ENCODE measurements around the gene BTBD1.

Gene BTBD1

DNA sequence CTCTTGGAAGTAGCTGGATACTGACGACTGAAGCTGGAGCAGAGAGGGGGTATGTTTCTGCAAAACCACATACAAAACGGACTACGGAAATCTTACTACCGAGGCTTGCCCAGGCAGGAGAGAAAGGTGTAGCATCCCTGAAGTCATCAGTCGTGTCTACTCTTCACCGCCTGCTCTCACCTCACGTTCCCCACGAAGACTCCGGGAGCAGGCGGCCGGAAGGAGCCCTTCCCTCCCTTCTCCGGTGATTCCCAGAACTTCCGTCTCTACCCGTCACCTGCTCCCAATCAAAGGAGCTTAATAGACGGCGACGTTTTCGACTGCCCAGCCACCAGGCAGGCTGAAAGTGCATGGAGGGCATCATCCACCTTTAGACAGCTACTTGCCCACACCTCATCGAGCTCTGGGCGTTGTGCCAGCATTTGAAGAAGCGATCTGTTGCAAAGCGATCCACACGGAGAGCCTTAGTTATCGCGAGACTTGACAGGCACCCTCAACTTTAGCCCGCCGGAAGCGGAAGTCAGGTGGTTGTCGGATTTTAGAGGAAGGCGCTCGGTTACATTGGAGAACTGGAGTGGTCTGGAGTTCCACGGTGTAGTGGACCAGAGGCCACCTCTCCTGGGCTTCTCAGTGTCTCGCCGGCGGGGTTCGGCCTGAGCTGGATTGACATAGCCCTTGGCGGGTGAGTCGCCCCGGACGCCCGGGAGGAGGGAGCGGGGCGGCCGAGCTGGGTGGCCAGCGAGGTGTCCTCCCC is 81.2 kb downstream of the BTBD1 start, which contains the start of gene RAMAC:
RAMAC (plus strand) TSS at position 523 of the 754 bp plus-strand sequence. CDS start 2,809 bp downstream, outside the sequence.
- DNase-seq (ENCODE audit: low read depth, low spot score): peak; percentile 96
- in situ Hi-C loops (cut with HindIII; ENCODE audit: low sequenced_read_pairs): no loop called here
- H3K4me3 ChIP-seq (ENCODE audit: low read depth, low read length): peak within 1 kb of the TSS; percentile 69
- TF ChIP-seq, protein P1, sequence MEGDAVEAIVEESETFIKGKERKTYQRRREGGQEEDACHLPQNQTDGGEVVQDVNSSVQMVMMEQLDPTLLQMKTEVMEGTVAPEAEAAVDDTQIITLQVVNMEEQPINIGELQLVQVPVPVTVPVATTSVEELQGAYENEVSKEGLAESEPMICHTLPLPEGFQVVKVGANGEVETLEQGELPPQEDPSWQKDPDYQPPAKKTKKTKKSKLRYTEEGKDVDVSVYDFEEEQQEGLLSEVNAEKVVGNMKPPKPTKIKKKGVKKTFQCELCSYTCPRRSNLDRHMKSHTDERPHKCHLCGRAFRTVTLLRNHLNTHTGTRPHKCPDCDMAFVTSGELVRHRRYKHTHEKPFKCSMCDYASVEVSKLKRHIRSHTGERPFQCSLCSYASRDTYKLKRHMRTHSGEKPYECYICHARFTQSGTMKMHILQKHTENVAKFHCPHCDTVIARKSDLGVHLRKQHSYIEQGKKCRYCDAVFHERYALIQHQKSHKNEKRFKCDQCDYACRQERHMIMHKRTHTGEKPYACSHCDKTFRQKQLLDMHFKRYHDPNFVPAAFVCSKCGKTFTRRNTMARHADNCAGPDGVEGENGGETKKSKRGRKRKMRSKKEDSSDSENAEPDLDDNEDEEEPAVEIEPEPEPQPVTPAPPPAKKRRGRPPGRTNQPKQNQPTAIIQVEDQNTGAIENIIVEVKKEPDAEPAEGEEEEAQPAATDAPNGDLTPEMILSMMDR (IDR thresholded peaks at IDR 0.05; ENCODE audit: low read depth, low read length): no peak

GRCh38 chr15:82980981-82981380 is 86.1 kb downstream of the BTBD1 start:
- in situ Hi-C loops (cut with HindIII; ENCODE audit: low sequenced_read_pairs): no loop called here
- TF ChIP-seq, protein P1 (IDR thresholded peaks at IDR 0.05; ENCODE audit: low read depth, low read length): no peak
- no peak for DNase-seq (ENCODE audit: low read depth, low spot score)
- no peak overlapping the region for H3K4me3 ChIP-seq (ENCODE audit: low read depth, low read length)

DNA sequence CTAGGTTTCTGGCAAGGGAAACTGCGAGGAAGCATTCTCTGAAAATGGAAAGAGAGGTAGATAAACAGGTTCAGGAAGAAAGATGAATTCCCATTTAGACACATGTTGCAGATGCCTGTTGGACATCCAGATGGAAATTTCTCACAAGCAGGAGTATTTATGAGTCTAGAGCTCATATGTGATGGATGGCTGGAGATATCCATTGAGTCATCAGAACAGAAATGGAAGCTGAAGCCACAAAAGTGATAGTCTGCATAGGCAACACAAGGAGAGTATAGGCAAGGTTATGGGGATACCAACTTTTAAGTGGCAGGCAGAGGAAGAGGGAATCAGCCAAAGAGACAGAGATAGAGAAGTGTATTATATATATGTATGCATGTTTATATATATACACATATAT is 87.3 kb downstream of the BTBD1 start:
- TF ChIP-seq, protein P1 (IDR thresholded peaks at IDR 0.05; ENCODE audit: low read depth, low read length): no peak
- H3K4me3 ChIP-seq (ENCODE audit: low read depth, low read length): no peak overlapping the region
- in situ Hi-C loops (cut with HindIII; ENCODE audit: low sequenced_read_pairs): no loop called here
- DNase-seq (ENCODE audit: low read depth, low spot score): no peak

GRCh38 chr15:82978438-82978837 is 88.6 kb downstream of the BTBD1 start:
- H3K4me3 ChIP-seq (ENCODE audit: low read depth, low read length): no peak overlapping the region
- in situ Hi-C loops (cut with HindIII; ENCODE audit: low sequenced_read_pairs): no loop called here
- TF ChIP-seq, protein P1 (IDR thresholded peaks at IDR 0.05; ENCODE audit: low read depth, low read length): no peak
- no peak for DNase-seq (ENCODE audit: low read depth, low spot score)

DNA sequence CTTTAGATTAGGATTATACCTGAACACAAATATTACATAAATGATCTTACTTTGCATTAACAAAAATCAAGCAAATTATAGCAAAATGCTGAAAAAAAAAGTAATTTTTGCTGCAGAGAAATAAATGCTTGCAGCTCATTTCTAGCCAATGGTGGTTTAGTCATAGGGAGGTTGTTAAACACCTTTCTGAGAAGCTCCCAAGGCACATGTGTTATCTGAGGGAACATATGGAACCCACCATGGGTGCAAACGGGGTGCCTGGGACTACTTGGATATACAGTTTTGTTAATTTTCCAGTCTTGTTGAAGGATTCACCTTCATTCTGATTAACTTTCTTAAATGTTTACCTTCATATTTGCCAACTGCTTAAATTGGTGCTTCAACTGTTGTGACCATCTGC is 90.0 kb downstream of the BTBD1 start:
- in situ Hi-C loops (cut with HindIII; ENCODE audit: low sequenced_read_pairs): no loop called here
- DNase-seq (ENCODE audit: low read depth, low spot score): no peak
- TF ChIP-seq, protein P1 (IDR thresholded peaks at IDR 0.05; ENCODE audit: low read depth, low read length): no peak
- H3K4me3 ChIP-seq (ENCODE audit: low read depth, low read length): no peak overlapping the region

- in situ Hi-C loops (cut with HindIII; ENCODE audit: low sequenced_read_pairs): no loop called here
- H3K4me3 ChIP-seq (ENCODE audit: low read depth, low read length): no peak overlapping the region
- TF ChIP-seq, protein P1 (IDR thresholded peaks at IDR 0.05; ENCODE audit: low read depth, low read length): no peak
- DNase-seq (ENCODE audit: low read depth, low spot score): no peak
Observed at GRCh38 chr15:82972990-82973389, 94.1 kb downstream of the BTBD1 start.

Measured in astrocyte of the spinal cord (primary cell).